DOHH2 (cell line): ENCODE measurements around the gene ABLIM2.

Experiments used
- CTCF ChIP-seq: fragments of 200-600 bp; sonication (generic); IDR thresholded peaks from one replicate; pipeline ENCODE4 v1.5.1; 2014; ENCODE audit warnings: antibody characterized with exemption, mild to moderate bottlenecking, low read depth, low read length; ENCODE audit not compliant: poor library complexity, severe bottlenecking
- EZH2phosphoT487 ChIP-seq: fragments of 200-600 bp; sonication (generic); IDR thresholded peaks from 2 replicates; pipeline ENCODE4 v1.6.1; 2017; ENCODE audit warnings: borderline replicate concordance, mild to moderate bottlenecking, antibody characterized with exemption, low read length, moderate library complexity, mixed read lengths

DNA sequence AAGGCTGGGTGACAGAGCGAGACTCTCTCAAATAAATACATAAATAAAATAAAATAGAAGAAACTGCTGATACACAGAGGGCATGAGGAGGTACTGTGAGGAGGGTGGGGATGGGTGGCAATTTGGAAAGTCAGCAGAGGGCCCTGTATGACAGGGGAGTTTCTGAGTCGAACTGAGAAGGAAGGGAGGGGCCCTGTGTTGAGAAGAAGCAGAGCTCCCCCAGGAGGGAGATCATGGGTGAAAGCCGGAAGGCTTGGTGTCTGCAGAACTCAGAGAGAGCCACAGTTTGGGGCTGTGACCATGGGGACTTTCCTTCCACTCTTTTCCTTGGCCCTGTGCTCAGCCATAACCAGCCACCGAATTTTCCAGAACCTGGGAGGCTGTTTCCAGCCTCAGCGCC is 194.2 kb downstream of the ABLIM2 start:
- TF ChIP-seq EZH2phosphoT487 (no peak), CTCF (no peak)
